CD4-positive, alpha-beta T cell treated with Interferon gamma for 1 hour (primary cell): ENCODE data around the gene TRIO.

Source experiments
- DNase-seq: peaks from one replicate; pipeline ENCODE4 v3.0.0-alpha.2; 2020

The TRIO gene

DNA sequence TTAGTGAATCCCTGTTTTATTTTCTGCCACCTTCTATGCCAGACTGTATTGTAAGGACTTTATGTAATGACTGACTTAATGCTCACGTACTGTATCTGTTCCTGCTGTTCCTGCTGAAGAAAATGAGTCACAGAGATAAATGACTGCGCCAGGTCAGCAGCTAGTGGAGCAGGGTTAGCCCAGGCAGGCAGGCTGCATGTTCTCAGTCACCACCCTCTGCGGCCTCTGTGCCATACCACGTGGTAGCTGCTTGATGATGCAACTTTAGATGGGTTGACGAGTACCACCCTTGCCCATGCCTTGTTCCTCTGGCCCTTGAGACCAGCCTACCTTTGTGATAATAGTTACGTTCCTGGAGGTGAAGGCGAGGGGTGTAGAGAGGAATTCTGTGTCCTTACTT lies 161.9 kb downstream of the TRIO start:
- DNase-seq = no peak

DNA sequence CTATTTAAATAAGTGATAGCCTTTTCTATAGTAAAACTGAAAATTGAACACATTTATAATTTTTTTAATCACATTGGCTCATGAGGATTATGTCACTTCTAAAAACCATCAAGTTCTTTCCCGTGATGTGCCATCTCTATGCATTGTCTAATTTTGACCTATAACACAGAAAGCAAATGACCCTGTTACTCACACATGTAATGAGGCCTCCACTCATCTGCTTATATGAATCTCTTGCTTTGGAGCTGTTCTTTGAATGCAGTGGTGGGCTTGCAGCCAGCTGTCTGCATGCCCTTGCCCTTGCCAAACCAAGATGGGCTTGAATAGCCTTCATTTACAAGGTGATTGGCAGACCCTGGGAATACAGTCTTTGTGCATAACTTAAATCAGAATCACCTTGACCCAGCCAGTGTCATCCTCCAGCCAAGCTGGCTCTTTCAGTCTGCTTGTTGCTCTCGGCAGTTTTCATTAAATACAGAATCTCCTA lies 163.2 kb downstream of the TRIO start:
- DNase-seq = no peak

DNA sequence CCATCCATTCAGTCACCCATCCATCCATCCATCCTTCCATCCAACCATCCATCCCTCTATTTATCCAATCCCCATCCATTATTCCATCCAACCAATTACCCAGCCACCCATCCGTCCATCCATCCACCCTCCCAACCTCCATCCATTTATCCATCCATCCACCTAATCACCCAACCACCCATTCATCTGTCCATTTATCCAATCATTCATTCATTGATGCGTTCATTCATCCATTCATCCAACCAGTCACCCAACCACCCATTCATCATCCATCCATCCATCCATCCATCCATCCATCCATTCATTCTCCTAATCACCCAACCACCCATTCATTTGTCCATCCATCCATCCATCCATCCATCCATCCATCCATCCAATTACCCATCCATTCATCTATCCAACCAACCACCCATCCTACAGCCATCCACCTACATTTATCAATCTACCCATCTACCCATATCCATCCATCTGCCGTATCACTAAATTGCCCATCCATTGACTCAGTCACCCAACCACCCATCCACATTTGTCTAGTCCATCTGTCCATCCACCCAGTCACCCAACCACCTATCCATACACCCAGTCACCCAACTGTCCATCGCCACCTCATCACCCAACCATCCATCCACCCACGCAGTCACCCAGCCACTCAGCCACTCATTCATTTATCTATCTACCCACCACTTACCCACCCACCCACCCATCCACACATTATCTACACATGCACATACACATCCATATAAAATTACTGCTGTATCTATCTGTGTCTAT lies 165.4 kb downstream of the TRIO start:
- DNase-seq = no peak

DNA sequence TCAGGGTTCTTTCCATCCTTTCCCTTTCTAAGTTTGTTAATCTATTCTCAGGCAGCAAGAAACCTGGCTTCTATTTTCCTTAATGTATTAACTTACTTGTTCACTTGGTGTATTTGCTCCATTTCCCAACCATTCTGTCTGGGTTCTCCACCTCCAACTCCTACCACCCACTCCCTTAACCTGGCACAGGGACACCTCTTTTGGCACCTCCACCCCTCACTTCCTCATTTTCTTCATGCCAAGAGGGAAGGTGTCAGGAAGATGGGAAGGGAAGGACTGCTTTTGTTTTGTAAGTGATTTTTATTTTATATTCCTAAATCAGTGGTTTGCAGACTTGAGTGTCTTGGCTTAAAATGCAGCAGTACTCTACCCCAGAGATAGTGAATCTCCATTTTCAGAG lies 166.1 kb downstream of the TRIO start:
- no peak for DNase-seq

DNA sequence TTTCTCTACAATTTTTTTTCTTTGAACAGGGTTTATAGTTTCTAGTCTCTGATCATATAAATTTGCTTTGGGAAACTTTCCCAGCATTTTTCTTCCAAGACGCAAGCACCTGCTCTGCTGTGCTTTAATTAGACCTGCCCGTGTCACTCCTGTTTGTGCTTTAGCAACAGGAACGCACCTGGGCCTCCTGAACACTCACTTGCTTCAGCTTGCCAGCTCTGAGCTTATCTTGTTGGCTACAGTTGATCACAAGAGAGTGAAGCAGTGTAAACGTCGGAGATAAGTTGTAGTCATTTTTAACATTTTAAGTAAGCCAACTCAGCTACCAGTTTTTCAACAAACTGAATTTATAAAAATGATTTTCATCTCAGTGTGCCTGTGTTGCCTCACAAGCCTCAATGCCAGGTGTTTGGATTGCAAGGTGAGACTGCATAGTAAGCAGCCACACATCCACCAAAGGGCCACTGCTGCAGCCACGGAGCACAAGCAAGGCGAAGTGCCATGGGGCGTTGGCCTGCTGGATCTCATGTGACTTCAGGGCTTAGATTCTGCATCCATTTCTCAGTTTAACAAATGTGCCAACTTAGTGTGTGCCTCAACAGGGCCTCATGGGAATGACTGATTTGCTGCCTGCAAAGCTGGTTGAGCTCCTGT lies 166.9 kb downstream of the TRIO start:
- no peak for DNase-seq

DNA sequence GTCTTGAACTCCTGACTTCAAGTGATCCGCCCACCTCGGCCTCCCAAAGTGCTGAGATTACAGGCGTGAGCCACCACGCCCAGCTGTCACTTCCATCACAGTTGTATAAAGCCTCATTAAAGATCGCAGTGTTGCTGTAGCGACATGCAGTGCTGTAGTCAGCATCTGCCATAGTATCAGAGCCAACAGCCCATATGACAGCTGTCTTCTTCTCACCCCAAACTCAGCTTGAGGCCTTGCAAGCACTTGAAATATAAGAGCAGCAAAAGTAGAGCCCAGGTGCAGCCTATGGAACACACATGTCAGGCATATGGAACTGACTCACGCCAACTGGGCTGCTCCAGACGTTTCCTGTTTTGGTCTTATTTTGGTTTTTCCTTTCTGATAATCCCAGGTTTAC lies 167.8 kb downstream of the TRIO start:
- DNase-seq = no peak

DNA sequence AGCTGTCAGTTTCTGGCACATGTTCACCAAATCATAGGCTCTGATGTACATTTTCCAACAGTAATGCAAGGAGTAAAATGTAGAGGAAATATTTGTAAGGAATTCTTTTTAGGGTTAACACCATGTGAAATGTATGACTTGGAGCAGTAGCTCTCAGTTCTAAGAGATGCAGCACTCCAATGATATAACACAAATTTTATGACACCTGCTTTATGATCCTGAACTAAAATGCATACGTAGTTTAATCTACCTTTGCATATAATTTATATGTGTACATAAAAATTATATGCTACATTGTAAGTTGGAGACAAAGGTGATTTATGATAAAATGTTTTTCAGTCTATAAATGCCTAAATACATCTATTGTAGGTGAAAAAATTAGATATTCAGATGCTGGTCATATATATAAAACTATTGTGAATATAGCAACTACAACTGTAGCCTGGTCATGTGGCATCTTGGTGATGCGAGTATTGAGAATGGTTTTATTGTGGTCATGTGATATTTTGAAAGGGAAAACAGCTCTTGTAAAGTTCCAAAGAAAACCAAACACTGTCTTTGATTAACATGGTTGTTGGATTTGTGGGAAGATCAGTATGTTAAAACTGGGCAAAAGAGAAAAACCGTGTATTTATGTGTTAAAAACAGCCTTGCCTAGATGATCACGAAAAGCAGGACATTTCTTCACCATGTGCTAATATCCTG lies 171.0 kb downstream of the TRIO start:
- DNase-seq = no peak

DNA sequence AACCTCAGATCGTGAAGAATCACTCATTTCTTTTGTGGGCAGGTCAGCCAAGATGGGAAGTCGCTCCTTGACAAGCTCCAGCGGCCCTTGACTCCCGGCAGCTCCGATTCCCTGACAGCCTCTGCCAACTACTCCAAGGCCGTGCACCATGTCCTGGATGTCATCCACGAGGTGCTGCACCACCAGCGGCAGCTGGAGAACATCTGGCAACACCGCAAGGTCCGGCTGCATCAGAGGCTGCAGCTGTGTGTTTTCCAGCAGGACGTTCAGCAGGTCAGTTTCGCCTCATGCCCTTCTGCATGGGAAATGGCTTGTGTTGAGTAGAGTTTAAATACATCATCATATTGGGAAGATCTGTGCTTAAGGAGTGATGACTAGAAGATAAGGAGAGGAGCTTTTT lies 173.3 kb downstream of the TRIO start:
- DNase-seq = no peak

DNA sequence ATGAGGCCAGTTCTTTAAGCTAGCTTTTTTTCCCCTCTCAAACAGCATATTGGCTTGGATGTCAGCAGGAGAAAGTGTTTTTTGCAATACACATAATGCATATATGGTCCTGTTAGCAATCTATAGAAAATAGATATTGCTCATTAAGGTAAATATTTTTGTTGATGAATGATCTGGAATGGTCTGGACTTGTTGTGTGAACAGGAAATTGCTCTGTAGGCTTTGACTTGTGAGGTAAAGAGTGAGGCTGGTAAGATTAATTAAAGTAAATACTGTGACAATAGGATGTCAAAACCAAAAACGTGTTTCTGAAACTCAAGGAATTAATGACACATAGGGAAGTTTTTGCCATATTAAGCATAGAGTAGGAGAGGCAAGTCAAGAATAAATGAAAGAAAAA lies 176.0 kb downstream of the TRIO start:
- no peak for DNase-seq

DNA sequence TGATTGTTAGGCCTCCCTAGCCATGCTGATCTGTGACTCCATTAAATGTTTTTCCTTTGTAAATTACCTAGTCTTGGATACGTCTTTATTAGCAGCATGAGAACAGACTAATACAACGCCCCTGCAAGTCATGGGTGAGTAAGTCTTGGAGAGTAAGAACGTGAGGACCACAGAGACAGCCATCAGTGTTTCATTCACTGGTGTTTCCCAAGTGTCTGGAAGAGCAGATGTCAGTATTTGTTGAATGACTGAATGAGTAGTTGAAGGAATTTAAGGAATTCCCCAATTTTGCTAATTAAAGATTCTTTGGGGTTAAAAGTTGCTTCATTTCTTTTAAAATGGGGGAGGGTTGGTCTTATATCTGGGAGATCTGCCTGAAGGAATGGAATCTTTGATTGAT lies 178.8 kb downstream of the TRIO start:
- no peak for DNase-seq

DNA sequence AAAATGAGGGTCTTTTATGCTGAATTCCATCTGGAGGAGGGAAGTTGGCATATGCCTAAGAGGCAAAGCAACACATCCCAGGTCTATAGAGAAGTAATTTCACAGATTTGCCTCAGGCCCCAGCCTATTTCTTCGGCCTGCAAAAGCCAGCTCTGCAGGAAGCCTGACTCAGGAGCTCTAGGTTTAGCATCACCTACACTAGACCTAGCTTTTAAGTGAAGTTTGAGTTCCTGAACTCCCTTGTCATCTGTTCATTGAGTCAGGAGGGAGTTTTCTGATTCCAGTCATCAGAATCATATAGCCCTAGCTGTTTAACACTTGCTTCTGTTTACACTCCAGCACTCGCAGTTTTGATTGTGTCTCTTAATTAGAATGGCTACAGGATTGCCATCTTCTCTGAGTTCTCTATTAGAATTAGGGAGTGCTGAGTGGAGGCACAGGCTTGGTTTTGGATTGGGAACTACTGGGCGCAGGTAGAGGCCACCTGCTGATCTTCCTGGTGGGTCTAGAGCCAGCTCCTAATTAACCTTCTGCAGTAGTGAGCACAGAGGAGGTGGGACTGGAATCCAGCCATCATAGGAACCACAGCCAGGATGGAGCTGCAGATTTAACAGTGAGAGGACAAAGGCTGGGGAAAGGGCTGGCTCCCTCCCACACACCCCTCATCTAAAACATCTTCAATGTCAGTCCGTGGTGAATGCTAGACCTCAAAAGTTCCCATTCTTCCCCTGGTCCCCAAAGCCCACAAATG lies 179.5 kb downstream of the TRIO start:
- no peak for DNase-seq

DNA sequence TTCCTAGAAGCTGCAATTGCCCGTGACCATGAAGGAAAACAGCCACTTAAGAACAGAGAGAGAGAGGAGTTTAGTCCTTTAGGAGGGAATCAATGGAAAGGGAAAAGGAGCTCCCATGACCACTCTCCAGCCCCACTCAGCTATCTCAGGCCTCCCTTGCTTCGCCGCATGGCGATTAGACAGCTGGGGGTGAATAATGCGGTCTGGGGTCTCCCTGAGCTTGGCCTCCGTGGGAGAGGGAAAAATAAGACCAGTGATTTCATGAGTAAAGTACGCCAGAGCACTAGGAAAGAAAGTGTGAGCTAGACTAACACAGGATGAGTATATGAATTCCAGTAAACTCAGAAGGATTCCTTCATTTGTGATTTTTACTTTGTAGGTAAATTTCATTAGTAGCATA lies 180.3 kb downstream of the TRIO start:
- no peak for DNase-seq

DNA sequence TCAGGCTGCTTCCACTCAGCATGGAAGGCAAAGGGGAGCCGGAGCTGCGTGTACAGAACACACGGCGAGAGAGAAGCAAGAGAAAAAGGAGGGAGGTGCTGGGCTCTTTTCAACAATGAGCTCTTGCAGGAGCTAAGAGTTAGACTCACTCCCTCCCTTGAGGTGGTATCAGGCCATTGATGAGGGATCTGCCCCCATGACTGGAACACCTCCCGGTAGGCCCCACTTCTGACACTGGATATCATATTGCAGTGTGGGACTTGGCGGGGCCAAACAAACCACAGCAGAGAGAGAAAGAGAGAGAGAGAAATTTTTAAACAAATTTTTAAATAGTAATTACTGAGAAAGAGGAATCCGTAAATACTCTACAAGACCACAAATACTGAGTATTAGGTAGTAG lies 182.2 kb downstream of the TRIO start:
- DNase-seq = no peak

DNA sequence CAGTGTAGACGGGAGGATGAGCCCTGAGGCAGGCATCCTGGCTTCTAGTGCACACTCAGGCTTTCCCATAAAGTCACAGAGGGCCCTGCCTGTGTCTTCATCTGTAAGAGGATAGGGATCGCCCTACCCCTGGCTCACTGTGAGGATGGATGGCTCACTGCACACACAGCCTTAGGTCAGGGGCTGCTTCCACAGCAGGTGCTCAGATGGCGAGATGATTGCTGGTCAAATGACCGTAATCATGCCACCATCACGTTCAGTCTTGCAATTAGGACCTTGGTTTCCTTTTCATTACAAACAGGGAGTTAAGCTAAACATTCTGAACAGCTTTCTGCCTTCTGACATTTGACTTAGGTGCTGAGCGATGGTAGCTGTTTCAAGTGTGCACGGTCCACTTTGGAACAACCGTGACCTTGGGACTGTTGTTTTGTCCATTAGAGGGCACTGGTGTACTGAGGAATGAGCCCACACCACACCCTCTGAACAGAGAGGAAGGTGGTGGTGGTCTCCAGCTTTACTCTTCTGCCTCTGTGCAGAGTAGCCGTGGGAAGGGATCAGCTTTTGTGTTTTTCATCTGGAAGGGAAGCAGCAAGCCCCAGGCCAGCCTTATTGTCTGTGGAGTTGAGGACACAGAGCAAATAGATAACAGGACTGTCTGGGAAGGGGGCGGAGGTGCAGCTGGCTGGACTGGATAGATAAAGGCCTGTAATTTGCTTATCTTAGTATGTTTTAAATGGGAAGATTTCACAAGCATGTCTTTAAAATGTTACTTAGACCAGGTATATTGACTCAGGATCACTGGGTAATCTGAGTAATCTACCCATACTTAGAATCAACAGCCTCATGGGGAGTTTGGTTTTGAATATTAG lies 183.1 kb downstream of the TRIO start:
- DNase-seq = no peak

DNA sequence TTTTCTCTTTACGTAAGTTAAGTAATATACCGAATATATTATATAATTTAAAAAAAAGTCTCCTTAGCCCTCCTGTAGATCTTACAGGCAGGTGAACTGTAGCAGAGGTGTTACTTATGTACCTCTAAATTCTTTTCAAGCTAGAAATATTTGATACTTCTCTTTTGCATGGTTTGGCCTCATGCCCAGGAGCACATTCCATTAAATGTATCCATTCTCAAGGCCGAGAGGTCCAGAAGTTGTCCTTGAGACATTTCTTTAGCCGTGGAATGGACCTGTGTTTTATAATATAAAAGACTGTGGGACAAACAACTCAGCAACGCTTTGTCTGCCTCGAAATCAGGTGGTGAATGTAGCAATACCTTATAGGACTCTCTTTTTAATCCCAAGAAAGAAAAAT lies 184.5 kb downstream of the TRIO start:
- no peak for DNase-seq

DNA sequence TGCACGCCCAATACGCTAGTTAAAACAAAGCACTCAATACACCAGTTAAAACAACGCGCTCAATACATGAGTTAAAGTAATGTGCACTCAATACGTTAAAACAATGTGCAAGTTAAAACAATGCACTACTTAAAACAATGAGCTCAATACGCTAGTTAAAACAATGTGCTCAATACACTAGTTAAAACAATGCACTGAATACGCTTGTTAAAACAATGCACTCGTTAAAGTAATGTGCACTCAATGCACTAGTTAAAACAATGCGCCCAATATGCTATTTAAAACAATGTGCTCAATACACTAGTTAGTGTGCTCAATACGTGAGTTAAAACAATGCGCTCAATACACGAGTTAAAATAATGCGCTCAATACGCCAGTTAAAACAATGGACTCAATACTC lies 185.0 kb downstream of the TRIO start:
- no peak for DNase-seq

DNA sequence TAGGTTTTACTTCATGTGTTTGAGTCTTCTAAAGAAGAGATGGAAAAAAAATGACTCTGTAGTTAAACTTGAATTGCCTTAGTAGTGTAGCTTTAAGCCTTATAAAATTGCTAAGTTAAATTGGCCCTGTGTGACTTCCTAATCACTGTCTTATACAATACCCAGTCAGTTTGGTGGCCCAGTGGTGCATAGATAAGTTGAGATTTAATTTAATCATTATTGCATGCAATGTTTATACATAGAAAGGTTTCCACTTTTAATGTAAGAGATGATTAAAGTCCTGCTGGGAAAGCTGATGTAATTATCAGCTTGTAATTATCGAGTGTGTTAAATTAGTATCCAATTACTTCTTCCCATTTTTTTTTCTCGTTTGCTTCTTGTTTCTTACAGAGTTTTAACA lies 187.1 kb downstream of the TRIO start:
- no peak for DNase-seq

DNA sequence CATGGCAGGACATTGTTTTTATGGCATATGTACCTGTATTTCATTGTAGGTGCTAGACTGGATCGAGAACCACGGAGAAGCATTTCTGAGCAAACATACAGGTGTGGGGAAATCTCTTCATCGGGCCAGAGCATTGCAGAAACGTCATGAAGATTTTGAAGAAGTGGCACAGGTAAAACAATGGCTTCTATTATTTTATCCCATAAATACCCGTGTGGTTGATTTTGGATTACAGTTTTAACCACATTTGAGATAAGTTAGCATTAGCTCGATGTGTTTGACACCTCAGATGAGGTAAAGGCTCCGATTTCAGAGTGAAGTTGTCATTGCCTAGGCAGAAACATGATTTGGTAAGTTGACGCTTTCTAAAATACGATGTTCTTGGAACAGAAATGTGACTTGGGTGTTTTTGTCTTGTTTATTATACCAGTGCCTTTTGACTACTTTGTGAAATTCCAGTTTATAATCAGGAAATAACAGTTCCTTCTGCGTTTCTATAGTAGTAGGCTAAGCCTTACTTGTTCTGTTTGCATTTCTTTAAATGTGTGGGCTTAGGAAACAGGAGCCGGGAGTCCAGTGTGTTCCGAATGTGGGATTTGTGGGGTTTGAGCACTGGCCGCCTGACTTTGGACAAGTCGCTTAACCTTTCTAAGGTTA lies 187.7 kb downstream of the TRIO start:
- DNase-seq = no peak

DNA sequence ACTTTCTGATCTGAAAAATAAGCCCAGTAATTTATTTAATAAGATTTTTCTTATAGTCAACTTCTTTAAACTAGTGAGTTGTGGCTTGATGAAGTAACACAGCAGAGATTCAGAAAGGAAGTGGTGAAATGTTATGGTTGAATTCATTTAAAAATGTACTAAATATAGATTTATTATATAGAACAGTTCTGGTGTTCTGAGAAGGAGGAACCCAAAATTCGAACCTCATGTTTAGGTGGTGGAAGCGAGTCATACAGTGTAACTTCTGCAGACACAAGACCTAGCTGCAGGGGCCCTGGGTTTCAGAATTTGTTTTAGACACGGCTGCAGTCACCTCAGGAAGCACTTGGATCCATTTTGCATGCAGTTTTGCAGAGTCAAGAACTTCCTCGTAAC lies 188.2 kb downstream of the TRIO start:
- DNase-seq = peak; percentile 14

DNA sequence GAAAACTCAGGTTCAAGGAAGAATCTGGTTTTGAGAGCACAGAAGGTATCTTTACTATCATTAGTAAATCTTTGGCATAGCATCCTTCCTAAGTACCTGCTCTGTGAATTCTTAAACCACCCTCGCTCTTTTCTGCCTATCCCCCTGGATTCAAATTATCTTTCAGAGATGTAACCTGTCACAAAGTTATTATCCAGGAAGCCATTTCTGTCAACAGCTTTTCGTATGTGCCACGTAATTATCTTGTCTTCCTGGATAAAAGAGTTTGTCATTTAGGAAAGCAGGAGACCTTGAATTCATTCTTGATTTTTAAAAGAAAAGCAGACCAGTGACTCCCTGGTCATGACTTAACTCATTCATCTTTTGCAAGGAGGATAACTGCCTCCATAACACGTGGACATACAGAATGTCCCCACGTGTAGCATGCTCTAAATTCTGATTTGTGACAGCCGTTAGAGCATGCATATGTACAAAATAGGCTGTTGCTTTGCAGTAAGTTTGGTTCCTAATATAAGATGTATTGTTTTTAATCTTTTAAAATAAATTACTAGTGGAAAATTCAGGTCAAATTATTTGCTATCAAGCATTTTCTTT lies 189.0 kb downstream of the TRIO start:
- DNase-seq = no peak

DNA sequence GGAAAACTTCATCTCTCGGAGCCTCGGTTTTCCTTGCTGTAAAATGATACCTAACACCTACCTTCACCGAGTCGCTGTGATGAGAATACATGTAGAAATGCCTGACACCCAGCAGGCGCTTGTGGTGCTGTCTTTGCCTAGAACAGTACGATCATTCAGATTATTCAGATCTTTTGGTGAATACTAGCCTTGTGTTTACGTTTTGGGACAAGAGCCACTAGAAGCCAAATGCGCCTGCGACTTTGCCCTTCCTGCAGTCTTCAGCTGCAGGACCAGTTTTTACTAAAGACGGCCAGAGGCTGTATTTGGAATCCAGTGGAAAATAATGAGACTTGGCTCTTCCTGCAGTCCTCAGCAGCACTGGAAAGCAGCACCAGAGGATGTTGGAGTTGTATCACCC lies 189.6 kb downstream of the TRIO start:
- no peak for DNase-seq
